UCSD-AML1 (cell line): ENCODE measurements around the gene POLR1A.
"Not testable (repeated sequence)": the region's sequence is repeated elsewhere in the genome, so short reads cannot be mapped to it uniquely, and the experiment has no call there.

Experiments
- DNase-seq: peaks from one replicate; lab custom pipeline; 2025; ENCODE audit not compliant: unreplicated experiment; lab: John Stamatoyannopoulos, UW

The POLR1A gene

DNA sequence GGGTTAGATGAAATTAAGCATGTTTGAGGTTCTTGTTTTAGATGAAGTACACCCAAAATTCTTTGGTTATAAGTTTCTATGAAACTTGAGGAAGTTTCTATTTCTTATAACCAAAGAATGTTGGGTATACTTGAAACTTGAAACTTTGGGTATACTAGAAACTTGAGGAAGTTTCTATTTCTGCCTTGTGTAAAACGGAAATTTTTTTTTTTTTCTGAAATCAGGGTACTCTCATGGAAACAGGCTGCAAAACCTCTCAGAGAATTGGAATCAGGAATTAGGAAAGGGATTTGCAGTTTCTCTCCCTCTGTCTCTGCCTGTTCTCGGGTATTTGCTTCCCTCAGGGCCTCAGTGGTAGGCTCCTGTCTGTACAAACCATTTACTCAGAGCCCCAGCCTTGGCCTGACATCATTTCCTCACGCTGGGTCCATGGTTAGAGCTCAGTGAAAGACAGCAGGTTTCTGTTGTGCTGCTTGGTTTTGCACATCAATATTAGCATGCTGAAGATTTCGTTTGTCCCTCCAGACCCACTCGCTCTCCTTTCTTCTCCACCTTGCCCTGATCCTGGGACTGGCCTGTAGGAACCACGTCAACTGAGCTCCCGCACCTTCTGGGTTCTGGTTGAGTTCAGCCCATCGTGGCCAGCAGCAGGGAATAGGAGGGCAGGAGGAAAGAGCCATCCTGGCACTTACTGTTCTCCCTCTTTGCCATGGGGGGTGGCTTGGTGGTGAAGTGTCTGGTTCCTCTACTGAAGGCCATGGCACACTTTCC lies 106.4 kb downstream of the POLR1A start:
- DNase-seq = peak; percentile 29

DNA sequence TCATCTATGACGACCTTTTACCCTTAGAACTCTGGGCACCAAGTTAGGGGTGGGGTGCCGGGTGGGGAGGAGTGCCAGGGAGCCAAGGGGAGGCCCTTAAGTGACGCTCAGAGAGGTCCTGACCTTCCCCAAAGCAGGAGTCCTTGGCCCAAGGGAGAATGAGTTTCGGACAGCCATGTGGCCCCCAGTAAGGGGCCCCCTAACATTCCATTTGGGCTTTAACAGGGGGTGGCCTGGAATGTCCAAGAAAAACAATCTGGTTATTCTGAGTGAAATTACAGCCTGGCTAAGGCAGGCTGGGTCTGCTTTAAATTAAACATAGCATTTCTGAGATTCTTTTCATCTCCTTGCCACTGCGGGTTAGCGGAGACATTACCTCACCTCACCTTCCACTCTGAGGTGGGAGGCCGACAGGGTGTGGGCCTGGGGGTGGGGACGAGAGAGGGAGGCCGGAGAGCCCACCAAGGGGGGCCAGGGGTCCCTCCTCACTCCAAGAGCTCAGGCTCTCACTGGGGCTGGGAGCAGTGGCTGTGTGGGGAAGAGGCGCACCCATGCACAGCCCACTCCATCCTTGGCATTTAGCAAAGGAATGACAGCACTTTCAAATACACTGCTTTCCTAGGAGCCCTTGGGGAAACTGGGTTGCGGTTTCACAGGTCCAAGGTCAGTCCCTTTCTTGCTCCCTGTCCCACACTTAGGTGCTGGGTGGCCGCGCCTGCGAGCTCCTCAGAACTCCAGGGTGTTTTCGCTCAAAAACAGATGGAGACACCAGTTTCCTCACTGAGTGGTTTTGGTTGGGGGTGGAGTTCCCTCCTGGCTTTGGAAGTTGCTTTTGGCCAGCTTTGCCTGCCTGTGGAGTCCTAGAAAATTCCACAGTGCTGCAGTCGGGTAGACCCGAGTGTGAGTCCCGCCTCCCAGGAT lies 107.4 kb downstream of the POLR1A start:
- no peak for DNase-seq

DNA sequence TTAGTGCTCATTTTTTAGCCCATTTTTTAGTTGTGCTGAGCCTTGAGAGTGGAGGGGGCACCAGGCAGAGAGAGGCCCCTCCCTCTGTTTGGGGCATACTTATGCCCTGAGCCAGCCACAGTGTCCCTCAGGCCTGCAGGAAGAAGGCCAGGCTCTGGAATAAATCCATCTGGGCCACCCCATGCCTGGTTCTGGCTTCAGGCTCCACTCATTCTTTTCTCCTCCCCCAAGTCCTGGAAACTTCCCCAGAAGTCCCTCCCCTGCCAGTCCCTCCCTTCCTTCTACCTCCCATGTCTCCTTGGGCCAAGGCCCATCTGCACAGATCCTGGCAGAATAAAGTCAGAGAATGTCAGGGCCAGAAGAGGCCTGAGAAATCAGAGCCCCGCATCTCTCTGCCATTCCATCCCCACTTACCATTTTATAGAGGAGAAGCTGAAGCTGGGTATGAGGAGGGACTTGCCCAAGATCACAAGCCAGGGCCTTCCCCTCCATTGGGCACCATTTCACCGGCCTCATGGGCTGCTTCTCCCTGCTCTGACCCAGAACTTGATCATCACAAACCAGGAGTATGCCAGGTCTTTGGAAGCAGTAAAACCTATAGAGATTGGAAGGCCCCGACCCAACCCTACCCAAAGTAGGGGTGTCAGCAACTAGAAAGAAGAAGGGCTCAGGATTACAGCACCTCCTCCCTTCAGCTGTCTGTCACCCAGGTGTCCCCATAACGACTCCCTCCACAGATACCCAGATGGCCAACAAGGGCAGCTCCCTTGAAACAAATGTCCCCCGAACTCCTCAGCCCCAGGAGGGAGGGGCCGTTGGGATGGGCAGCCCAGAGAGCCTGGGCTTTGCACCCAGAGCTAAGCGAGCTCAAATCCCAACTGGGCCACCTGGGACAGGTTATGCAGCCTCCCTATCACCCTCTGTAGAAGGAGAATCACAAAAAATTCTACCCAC lies 108.4 kb downstream of the POLR1A start:
- DNase-seq = no peak

DNA sequence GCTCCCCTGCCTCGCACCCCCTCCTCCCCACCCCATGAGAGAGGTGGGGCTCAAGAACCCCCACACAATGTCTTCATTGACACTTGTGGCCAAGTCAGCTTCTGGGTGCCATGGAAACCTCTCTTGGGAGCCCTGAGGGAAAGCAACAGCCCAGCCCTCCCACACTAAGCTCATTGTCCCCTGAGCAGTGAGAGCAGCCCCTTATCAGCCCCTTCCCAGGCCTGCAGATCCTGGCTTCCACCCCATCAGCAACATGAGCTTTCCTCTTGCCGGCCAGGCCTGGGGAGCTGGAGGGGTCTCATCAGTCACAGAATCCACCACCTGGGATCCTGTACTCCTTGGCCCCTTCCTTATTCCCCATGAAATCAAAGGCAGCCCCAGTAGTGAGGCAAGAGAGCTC lies 109.1 kb downstream of the POLR1A start:
- DNase-seq = no peak

DNA sequence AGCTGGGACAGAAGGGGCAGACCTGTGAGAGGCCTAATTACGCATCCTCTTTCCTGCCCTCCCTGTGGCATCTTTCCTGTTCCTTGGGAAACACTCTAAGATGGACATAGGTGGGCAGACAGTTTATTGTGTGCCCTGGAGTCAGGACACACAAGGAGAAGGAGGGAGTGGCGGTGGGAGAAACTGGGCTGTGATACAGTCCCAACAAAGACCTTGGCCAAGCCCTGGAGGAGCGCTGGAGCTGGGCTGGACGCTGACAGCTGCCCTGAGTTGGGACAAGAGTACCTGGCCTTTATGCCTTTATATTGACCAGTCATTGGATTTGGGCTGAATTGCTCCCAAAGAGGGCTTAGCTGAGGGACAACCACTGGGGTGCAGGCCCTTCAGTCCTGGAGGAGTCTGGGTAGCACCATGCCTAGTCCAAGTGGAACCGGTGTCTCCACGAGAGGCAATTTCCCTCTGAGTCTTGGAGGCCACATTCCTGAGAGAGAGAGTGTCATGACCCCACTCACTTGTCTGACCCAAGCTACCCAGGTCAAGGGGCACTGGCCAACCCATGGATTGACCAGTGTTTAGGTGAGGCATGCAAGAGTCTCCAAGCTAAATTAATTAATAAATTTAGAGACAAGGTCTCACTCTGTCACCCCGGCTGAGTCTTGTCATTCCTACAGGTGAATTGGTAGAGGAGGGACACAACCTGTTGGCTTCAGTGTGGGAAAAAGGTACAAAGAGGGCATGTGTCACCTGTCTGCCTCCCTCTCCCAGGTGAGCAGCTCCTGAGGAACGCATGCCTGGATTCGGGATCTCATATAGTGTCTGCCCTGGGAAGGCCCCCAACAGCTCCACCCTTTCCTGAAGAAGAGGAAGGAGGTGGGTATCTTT lies 109.8 kb downstream of the POLR1A start:
- no peak for DNase-seq

DNA sequence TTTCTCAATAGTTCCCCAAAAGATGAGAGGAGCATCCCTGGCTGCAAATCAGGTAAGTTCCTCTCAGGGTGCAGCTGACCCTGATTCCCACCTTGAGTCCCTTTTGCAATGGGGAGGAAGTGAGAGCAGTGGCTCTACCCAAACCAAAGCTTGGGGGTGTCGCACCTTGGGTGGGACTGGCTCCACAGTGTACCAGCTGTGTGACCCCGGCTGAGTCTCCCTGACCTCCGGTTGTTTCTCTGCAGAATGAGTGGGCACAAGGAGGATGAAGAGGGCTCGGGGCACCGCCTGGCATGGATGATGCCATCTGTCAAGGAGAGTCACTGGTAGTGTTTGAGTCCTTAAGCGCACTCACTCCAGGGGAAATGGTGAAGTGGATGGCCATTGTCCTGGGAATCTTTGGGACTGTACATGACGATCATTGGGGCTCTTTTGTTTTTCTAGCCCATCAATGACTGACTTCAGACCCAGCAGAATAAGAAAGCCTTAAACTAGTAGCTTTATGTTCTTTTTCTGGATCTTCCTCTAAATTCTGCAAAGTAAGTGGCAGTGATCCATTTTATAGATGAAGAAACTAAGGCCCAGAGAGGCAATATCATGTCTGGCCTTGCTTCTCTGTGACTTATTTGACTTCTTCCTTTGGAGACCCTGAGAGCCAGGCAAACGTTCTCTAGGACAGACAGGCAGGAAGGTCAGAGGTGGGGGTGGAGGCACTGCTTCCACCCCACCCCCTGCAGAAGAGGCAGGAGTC lies 110.6 kb downstream of the POLR1A start:
- no peak for DNase-seq

DNA sequence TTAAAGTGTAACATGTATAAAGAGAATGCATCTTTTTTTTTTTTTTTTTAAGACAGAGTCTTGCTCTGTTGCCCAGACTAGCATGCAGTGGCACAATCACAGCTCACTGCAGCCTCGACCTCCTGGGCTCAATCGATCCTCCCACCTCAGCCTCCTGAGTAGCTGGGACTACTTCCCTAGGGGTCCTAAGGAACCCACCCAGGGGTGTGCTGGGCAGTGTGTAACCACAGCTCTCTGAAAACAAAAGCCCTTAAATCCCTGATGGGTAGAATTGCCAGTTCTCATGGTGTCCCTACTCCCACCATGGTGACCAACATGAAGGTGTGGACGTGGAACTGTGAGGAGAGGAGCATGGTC lies 111.3 kb downstream of the POLR1A start:
- DNase-seq = no peak

DNA sequence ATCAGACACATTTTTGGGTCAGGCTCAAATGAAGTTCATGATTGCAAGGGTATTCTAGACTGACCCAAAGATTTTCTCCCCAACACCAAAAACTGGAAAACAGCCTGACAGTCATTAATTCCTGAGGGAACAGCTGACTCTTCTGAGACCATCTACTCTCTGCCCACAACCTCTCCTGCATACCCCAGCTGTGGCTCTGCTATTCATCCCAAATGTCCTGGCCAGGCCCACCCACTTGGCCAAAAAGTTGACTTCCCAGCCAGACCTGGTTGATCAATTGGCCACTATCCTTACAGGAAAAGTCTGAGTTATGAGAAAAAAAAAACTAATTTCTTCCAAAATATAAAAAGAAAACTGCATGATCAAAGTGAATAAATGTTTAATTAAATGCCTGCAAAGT lies 113.1 kb downstream of the POLR1A start:
- DNase-seq = no peak

DNA sequence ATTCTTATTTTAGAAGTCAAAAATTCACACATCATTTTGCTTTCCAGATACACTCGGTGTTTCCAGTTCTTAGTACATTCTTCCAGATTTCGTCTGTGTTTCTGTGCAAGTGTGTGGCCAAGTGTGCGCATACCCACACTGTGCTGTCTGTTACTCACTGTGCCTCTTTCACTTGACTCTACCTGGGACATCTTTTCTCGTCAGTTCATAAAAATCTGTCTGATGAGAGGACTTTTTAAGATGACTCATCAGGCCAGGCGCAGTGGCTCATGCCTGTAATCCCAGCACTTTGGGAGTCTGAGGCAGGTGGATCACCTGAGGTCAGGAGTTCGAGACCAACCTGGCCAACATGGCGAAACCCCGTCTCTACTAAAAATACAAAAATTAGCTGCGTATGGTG lies 113.6 kb downstream of the POLR1A start:
- not testable (repeated sequence) for DNase-seq

DNA sequence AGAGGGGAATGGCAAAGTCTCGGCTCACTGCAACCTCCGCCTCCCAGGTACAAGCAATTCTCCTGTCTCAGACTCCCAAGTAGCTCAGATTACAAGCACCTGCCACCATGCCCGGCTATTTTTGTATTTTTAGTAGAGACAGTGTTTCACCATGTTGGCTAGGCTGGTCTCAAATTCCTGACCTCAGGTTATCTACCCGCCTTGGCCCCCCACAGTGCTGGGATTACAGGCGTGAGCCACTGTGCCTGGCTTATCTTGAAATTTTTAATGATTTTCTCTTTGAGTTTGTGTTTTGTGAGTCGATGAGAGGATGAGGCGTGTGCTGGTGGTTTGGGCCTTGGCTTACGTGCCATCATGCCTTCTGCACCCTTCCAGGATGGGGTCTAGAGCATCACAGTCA lies 115.6 kb downstream of the POLR1A start:
- DNase-seq = no peak

DNA sequence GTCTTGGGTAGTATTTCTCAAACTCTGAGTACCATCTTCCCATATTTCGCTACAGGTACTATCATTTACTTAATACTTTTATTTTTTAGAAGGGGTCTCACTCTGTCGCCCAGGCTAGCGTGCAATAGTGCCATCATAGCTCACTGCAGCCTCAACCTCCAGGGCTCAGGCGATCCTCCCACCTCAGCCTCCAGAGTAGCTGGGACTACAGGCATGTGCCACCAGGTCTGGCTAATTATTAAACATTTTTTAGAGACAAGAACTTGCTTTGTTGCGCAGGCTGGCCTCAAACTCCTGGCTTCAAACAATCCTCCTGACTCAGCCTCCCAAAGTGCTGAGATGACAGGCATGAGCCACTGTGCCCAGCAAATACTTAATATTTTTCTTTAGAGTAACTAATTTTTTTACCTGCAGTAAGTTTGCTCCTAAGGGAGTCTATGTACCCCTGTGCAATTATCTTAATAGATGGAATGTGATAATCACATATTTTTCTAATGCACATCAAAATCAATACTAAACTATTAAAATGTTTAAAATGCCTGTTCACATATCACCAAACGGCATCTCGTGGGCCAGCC lies 116.3 kb downstream of the POLR1A start:
- no peak for DNase-seq

DNA sequence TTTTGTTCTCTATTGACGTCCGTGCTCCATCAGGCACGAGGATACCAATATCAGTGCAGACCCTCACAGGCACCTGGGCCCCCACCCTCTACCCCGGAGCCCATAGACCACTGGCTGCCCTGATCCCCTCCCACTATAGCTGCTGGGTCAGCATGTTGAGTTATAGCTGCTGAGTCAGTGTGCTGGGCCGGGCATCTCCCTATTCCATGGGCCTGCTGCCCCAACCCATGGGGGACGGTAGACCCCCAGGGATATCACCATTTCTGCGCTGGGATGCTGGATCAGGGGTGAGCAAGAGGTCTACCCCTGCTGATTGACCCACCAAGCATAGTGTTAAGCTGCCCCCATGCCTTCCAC lies 116.8 kb downstream of the POLR1A start:
- DNase-seq = no peak

DNA sequence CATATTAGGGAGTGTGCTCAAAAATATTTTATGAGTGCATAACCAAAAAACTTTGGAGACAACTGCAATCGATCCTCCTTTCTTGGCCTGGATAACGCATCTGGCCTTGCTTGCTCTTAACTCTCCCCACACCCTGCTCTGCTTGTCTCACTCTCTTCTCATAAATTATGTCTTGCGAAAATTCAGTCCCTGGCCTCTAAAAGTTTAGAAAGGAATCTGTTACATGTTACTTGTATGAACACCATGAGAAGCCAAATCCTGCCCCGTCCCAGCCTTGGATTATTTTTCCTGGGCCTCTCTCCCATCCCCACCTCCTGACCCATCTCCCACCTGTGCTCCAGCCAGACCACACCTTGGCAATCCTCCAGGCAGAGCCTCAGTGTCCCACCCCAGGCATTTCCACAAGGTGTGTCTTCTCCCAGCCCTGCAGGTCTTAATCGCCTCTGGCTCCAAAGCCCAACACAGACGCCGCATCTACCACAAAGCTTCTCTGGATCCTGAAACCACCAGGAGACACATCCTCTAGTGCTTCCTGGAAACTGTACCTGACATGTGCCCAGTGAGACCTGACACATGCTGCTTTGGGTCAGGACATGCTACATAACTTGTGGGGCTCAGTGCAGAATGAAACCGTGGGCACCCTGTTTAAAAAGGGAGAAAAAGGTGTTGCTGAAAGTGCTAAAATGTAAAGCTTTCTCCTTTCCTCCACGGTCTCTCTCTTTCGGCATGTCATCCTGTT lies 117.3 kb downstream of the POLR1A start:
- no peak for DNase-seq

DNA sequence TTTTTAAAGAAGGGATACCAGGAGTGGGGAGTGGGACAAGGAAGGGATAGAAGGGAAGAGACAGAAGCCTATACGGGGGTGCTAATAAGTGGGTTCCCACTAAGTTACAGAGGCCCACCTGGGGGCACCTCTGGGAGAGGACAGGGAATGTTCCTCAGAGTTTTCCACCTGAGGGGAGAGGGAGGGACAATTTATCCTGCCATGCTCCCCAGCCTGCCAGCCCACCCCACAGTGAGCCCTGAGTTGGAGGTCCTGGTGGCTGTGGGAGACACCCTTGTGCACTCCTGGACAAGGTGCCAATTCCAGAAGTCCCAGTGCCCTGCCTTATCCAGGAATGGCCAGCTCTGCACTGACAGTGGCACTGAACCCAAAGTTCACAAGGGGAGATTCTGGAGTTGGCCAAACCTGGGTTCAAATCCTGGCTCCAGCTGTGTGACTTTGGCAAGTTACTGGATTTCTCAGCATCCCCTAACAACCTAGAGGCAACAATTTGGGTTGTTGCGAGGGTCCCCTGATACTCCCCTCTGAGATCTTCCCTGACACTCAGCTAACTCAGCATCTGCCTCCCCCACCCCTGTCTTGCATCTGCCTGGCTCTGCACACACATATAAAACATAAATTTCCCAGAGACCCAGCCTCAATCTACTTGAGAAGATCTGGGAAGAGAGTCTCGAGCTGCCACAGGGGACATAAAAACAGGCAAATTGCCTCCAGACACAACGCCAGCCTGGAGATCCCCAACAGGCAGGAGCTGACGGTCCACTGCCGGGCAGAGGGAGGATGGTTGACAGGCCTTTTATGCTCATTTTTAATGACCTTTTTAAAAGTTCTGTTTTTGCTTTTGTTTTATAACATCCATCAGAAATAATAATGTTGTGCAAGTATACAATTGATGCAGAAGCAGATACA lies 118.2 kb downstream of the POLR1A start:
- no peak for DNase-seq

DNA sequence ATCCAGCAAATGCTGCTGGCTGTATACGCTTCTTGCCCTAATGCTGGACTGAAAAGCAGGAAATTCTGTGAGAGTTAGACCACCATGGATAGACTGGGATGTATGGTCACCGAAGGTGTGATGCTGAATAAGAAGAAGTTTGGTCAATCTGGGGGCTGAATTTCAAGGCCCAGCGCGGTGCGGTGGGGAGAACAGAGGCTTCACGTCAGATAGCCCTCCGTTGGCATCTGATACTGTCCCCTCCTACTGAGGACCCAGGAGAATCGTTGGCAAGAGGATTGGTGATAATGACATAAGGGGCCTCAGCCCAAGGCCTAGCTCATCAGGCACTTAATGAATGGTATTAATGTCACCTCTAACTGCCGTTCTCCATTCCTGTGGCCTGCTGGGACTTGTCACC lies 119.6 kb downstream of the POLR1A start:
- DNase-seq = no peak

DNA sequence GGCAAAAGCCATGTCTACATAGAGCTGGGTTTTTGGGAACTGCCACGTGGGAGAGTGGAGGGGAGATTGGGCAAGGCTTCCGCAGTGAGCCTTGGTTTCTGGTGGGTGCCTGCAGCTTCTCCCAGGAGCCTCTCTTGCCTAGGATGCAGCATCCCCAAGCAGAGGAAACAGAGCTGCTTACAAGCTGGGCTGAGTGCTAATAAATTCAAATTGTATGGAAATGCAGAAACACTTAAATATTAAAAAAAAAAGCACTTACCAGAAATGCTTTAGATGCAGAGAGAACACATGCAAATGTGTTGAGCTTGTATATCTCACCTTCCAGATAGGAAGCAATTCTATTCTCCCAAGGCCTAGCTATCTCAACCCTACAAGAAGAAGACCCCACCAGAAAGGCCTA lies 120.9 kb downstream of the POLR1A start:
- DNase-seq = no peak

DNA sequence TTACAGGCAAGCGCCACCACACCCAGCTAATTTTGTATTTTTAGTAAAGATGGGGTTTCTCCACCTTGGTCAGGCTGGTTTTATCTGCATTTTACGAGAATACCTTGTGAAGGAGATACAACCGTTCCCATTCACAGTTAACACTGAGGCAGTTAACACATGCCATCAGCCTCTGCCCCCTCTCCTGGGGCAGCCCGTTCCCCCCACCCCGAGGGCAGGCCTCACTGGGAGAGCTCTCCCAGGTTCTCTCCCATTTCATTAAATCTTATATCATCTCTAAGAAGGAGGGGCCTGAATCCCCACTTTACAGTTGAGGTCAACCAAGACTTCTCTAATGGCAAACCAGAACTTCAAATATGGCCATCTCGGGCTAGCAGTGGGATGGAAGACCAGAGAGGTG lies 121.9 kb downstream of the POLR1A start:
- DNase-seq = no peak
